WI38 (cell line): ENCODE data around the gene CDK17.

Experiments
- H3K4me3 ChIP-seq: 2 replicates; pipeline ENCODE4 v1.5.1; 2011; ENCODE audit warnings: low read depth, mild to moderate bottlenecking, control low read depth, low read length
- CTCF ChIP-seq: IDR thresholded peaks from 2 replicates; pipeline ENCODE4 v1.5.1; 2012; ENCODE audit warnings: low read depth, mild to moderate bottlenecking, control low read depth, low read length

Gene CDK17

GRCh38 chr12:96261557-96261956 lies 138.7 kb downstream of the CDK17 start:
- TF ChIP-seq CTCF = no peak
- no peak overlapping the region for H3K4me3 ChIP-seq

GRCh38 chr12:96260644-96261043 lies 139.6 kb downstream of the CDK17 start:
- no peak overlapping the region for H3K4me3 ChIP-seq
- TF ChIP-seq CTCF = no peak

GRCh38 chr12:96260231-96260630 lies 140.0 kb downstream of the CDK17 start:
- no peak overlapping the region for H3K4me3 ChIP-seq
- no peak for TF ChIP-seq CTCF

GRCh38 chr12:96258104-96258961 lies 141.9 kb downstream of the CDK17 start:
- no peak for TF ChIP-seq CTCF
- no peak overlapping the region for H3K4me3 ChIP-seq

- TF ChIP-seq CTCF = no peak
- no peak overlapping the region for H3K4me3 ChIP-seq
Observed at GRCh38 chr12:96257550-96258103, 142.6 kb downstream of the CDK17 start.

- no peak for TF ChIP-seq CTCF
Observed at GRCh38 chr12:96256672-96257361, 143.4 kb downstream of the CDK17 start.

GRCh38 chr12:96255077-96255476 lies 145.2 kb downstream of the CDK17 start:
- no peak for TF ChIP-seq CTCF
- H3K4me3 ChIP-seq = no peak overlapping the region

More at GRCh38 chr12:96256672-96257361, 143.4 kb downstream of the CDK17 start:
- no peak overlapping the region for H3K4me3 ChIP-seq
